GM12878 (cell line): ENCODE results near the gene CAMK2D. TPM values are rescaled to one million over a fixed set of nuclear protein-coding genes. Genes with fewer than 3 reads are reported as not detected.

ENCODE experiments used
- ATAC-seq: fragments of 200-7000 bp; cut with Tn5 transposase; 3 replicates; pipeline ENCODE4 v1.9.1; 2020; ENCODE audit warnings: mild to moderate bottlenecking, moderate library complexity
- BruUV-seq: library from RNA; stranded (reverse); fragments of 400-500 nt; replicated peaks from 2 replicates; lab custom pipeline; 2021; lab: Mats Ljungman, UMichigan
- CTCF ChIA-PET: fragments of 300-600 bp; sonication (Branson Sonifier 250); formaldehyde crosslinking; extraction: SDS; loops from one replicate; lab custom pipeline; 2021; ENCODE audit warnings: inconsistent platforms; lab: Yijun Ruan, JAX
- POLR2A ChIA-PET: fragments of 350-600 bp; formaldehyde crosslinking; extraction: SDS; loops from one replicate; lab custom pipeline; 2021; ENCODE audit warnings: inconsistent platforms; lab: Charles Lee
- RAD21 ChIA-PET: fragments of 300-600 bp; sonication (Branson Sonifier 250); formaldehyde crosslinking; loops from one replicate; lab custom pipeline; 2023; ENCODE audit warnings: antibody characterized with exemption; ENCODE audit not compliant: unreplicated experiment; lab: Charles Lee
- SMC1A ChIA-PET: fragments of 300-600 bp; sonication (Branson Sonifier 250); formaldehyde crosslinking; loops from one replicate; lab custom pipeline; 2023; ENCODE audit not compliant: unreplicated experiment, uncharacterized antibody; lab: Charles Lee
- DNase-seq: peaks from one replicate; pipeline ENCODE4 v3.0.0-alpha.2; 2011; ENCODE audit warnings: low read depth, low spot score
- FAIRE-seq: peaks from 3 replicates; lab custom pipeline; 2011; peaks lifted over from hg19 to GRCh38; lab: Jason Lieb, UNC
- H2AFZ ChIP-seq: 2 replicates; pipeline ENCODE4 v1.6.0; 2011; ENCODE audit warnings: low read depth, low read length, control low read depth; ENCODE audit not compliant: control insufficient read depth
- H3K27ac ChIP-seq: 2 replicates; pipeline ENCODE4 v1.5.1; 2011; ENCODE audit warnings: control low read depth; ENCODE audit not compliant: control insufficient read depth, insufficient read depth
- H3K27me3 ChIP-seq, 2 experiments: replicated peaks in 1 of 2; 2 replicates each; pipeline versions ENCODE4 v1.6.0 to v1.6.1; 2011; ENCODE audit warnings: low read length in 1 of 2; ENCODE audit not compliant: control insufficient read depth in 2 of 2, insufficient read depth in 2 of 2
- H3K36me3 ChIP-seq, 2 experiments: 2 replicates each; pipeline ENCODE4 v1.5.1; 2011; ENCODE audit warnings: low read length in 1 of 2; ENCODE audit not compliant: control insufficient read depth in 2 of 2, insufficient read depth in 2 of 2
- H3K4me1 ChIP-seq: 2 replicates; pipeline ENCODE4 v1.6.1; 2011; ENCODE audit warnings: mild to moderate bottlenecking, low read length, moderate library complexity, mixed read lengths; ENCODE audit not compliant: control insufficient read depth, insufficient read depth
- H3K4me2 ChIP-seq: 2 replicates; pipeline ENCODE4 v1.6.0; 2011; ENCODE audit warnings: control low read depth; ENCODE audit not compliant: control insufficient read depth, insufficient read depth
- H3K4me3 ChIP-seq: fragments of 200-600 bp; sonication (generic); 2 replicates; pipeline ENCODE4 v1.5.1; 2016
- H3K79me2 ChIP-seq: 2 replicates; pipeline ENCODE4 v1.6.0; 2011; ENCODE audit warnings: low read length; ENCODE audit not compliant: control insufficient read depth, insufficient read depth
- H3K9ac ChIP-seq: 2 replicates; pipeline ENCODE4 v1.8.0; 2011; ENCODE audit warnings: low read length, control low read depth, mixed read lengths; ENCODE audit not compliant: control insufficient read depth, insufficient read depth
- H3K9me3 ChIP-seq: replicated peaks from 3 replicates; pipeline ENCODE4 v1.5.1; 2011; ENCODE audit warnings: mild to moderate bottlenecking, low read length; ENCODE audit not compliant: control insufficient read depth, insufficient read depth
- H4K20me1 ChIP-seq: 2 replicates; pipeline ENCODE4 v1.6.0; 2011; ENCODE audit not compliant: control insufficient read depth, insufficient read depth
- FOS ChIP-seq: IDR thresholded peaks from 3 replicates; pipeline ENCODE4 v1.6.1; 2011; ENCODE audit warnings: borderline replicate concordance; ENCODE audit not compliant: insufficient read length; ENCODE audit errors: extremely low read depth
- HDGF ChIP-seq: fragments of 450-650 bp; IDR thresholded peaks from 2 replicates; pipeline ENCODE4 v1.6.1; 2016; ENCODE audit warnings: antibody characterized with exemption
- IKZF1 ChIP-seq: fragments of 450-650 bp; conservative IDR thresholded peaks from 2 replicates; pipeline ENCODE4 v1.6.1; 2017; ENCODE audit warnings: antibody characterized with exemption, mild to moderate bottlenecking
- IKZF2 ChIP-seq, 2 experiments: fragments of 450-650 bp; IDR thresholded peaks; 2 replicates each; pipeline ENCODE4 v1.6.1; 2017; ENCODE audit warnings: mild to moderate bottlenecking in 2 of 2, moderate library complexity in 2 of 2
- IRF3 ChIP-seq: fragments of 450-650 bp; IDR thresholded peaks from 2 replicates; pipeline ENCODE4 v1.6.1; 2014; ENCODE audit warnings: mild to moderate bottlenecking
- MLLT1 ChIP-seq: fragments of 450-650 bp; IDR thresholded peaks from 2 replicates; pipeline ENCODE4 v1.6.1; 2016; ENCODE audit warnings: mild to moderate bottlenecking
- NR2C2 ChIP-seq: IDR thresholded peaks from 2 replicates; pipeline ENCODE4 v1.6.1; 2011; ENCODE audit warnings: borderline replicate concordance, low read depth; ENCODE audit not compliant: control insufficient read depth, insufficient read length
- NRF1 ChIP-seq: conservative IDR thresholded peaks from 2 replicates; pipeline ENCODE4 v1.6.1; 2011; ENCODE audit warnings: mild to moderate bottlenecking, low read depth, low read length, improper control_type of control experiment
- RBBP5 ChIP-seq: fragments of 200-600 bp; sonication (generic); conservative IDR thresholded peaks from 2 replicates; pipeline ENCODE4 v1.6.1; 2016
- TCF12 ChIP-seq: IDR thresholded peaks from 2 replicates; pipeline ENCODE4 v1.6.1; 2011; ENCODE audit warnings: low read depth, mild to moderate bottlenecking, low read length
- WGBS: methylation state at CpG from one replicate; pipeline ENCODE4 v1.1.6; 2016; ENCODE audit warnings: low lambda C conversion rate; ENCODE audit not compliant: insufficient replicate concordance, insufficient coverage; ENCODE audit errors: missing lambda C conversion rate; 5-methylcytosine and 5-hydroxymethylcytosine counted together
- in situ Hi-C: fragments of 300-500 bp; cut with MboI; formaldehyde crosslinking; loops from 9 replicates; pipeline ENCODE4 v1.14.3; 2018; ENCODE audit warnings: mixed read lengths
- intact Hi-C: fragments of 100-400 bp; cut with micrococcal nuclease; formaldehyde crosslinking; loops from one replicate; pipeline ENCODE4 v1.14.2; 2022; ENCODE audit not compliant: unreplicated experiment
- polyA plus RNA-seq, 11 experiments: library from polyadenylated mRNA; depleted of rRNA in 4 of 11; unstranded in 6 of 11; stranded (reverse) in 5 of 11; fragments of >200 nt; fragmentation: Nextera tagmentation in 4 of 11; fragmentation: Illumina TruSeq in 1 of 11; extraction: Ambion mirVana in 4 of 11; extraction: Trizol in 1 of 11; gene quantifications; 1 replicate in 1 of 11; 2 replicates in 10 of 11; pipeline versions ENCODE4 v1.2.1 to v1.2.3, GENCODE V29; 2011 to 2016; ENCODE audit warnings: inconsistent platforms in 2 of 11, missing spikeins in 2 of 11, low read depth in 1 of 11
- total RNA-seq, 4 experiments: library from RNA; depleted of rRNA in 3 of 4; stranded (reverse); fragments of >200 nt in 3 of 4; fragmentation: Illumina TruSeq in 1 of 4; extraction: Trizol in 1 of 4; gene quantifications; 2 replicates each; pipeline versions ENCODE4 v1.2.1 to v1.2.3, GENCODE V29; 2013 to 2021

CAMK2D gene
- total and polyA plus RNA-seq, 10 of the 15 experiments (the other 5 are each of a cell fraction or from before 2014, with no cell fraction given) = 6.9 to 88.5 (median 12.9) TPM

GRCh38 chr4:113537628-113538027 lies 223.9 kb downstream of the CAMK2D start:
- Histone ChIP-seq H3K4me3 (no peak overlapping the region), H3K9ac (no peak overlapping the region), H3K9me3 (no peaks in the 10 kb centered on the region), H3K27ac (no peak overlapping the region), H3K4me1 (no peaks in the 10 kb centered on the region), H3K4me2 (no peak overlapping the region), H3K79me2 (no peaks in the 10 kb centered on the region), H2AFZ (no peak overlapping the region), H3K27me3 (no peaks in the 10 kb centered on the region), H3K36me3 (peaks cover 0 to 1% of the 10 kb centered on the region in 2 experiments; a peak in 2 of 4 replicates), H4K20me1 (no peaks in the 10 kb centered on the region)
- BruUV-seq = no TSS peak
- DNase-seq (no peak), ATAC-seq (no peak), FAIRE-seq (no peak)
- SMC1A ChIA-PET = no interaction called here
- RAD21 ChIA-PET = no interaction called here
- in situ Hi-C loops = no loop called here
- TF ChIP-seq RBBP5 (no peak), HDGF (no peak), IRF3 (no peak), IKZF2 (IDR thresholded peaks at IDR 0.05) (no peak), FOS (no peak), TCF12 (no peak), MLLT1 (no peak), NRF1 (no peak), IKZF1 (no peak), NR2C2 (no peak)
- 100% methylated on average over 1 of the region's 1 CpG for WGBS
- POLR2A ChIA-PET = no interaction called here
- intact Hi-C loops = no loop called here
- CTCF ChIA-PET = interaction anchor here (0.7 kb wide), 1 partner anchor 10 kb away, joined by 3 read pairs; no protein-coding TSS in a partner anchor
